ENCODE results near the gene MAX.

DNA sequence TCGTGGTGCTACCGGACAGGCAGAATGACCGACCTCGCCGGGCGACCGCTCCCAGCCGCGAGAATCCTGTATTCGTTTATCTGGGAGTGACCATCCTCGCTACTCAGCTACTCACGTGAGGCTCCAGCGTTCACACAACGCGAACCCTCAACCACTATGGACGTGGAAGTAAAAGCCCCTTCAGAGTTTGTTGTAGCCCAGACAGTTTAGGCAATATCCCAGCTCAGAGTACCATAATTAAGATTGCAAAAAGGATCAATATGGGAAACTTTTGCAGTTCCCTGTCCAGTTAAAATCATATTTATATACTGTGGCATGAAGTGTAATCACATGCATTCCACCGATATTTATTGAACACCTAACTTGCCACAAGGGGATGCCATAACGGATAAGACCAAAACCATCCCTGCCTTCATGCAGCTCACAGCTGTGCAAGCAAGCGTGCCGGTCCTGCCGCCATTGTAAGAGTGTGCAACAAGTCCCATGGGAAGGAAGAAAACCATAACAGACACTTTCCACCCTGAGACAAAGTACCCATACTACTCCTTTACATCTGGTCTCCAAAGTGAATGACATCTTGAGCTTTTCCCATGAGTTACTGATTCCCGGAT lies 938 bp upstream of the MAX start:
- TF ChIP-seq, protein P1, sequence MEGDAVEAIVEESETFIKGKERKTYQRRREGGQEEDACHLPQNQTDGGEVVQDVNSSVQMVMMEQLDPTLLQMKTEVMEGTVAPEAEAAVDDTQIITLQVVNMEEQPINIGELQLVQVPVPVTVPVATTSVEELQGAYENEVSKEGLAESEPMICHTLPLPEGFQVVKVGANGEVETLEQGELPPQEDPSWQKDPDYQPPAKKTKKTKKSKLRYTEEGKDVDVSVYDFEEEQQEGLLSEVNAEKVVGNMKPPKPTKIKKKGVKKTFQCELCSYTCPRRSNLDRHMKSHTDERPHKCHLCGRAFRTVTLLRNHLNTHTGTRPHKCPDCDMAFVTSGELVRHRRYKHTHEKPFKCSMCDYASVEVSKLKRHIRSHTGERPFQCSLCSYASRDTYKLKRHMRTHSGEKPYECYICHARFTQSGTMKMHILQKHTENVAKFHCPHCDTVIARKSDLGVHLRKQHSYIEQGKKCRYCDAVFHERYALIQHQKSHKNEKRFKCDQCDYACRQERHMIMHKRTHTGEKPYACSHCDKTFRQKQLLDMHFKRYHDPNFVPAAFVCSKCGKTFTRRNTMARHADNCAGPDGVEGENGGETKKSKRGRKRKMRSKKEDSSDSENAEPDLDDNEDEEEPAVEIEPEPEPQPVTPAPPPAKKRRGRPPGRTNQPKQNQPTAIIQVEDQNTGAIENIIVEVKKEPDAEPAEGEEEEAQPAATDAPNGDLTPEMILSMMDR (IDR thresholded peaks at IDR 0.05; ENCODE audit: low read length), result no peak
- TF ChIP-seq EZH2 (optimal IDR thresholded peaks at IDR 0.05; ENCODE audit: low read depth, low read length), result no peak

Measured in MM.1S (cell line).